Measurements from ENCODE around the gene FHAD1.

Gene FHAD1

GRCh38 chr1:15309687-15310086 lies 62.7 kb downstream of the FHAD1 start:
- DNase-seq = no peak

GRCh38 chr1:15310544-15310943 lies 63.5 kb downstream of the FHAD1 start:
- no peak for DNase-seq

GRCh38 chr1:15311122-15311822 lies 64.2 kb downstream of the FHAD1 start:
- DNase-seq = no peak

- DNase-seq = peak; percentile 11
These were observed 64.9 kb downstream of the FHAD1 start for GRCh38 chr1:15311880-15312279.

GRCh38 chr1:15312626-15313411 lies 65.8 kb downstream of the FHAD1 start:
- no peak for DNase-seq

GRCh38 chr1:15314328-15315281 lies 67.6 kb downstream of the FHAD1 start:
- DNase-seq = no peak

GRCh38 chr1:15315815-15316214 lies 68.8 kb downstream of the FHAD1 start:
- DNase-seq = no peak

- no peak for DNase-seq
These were observed 69.5 kb downstream of the FHAD1 start for GRCh38 chr1:15316510-15316909.

GRCh38 chr1:15320267-15320666 lies 73.2 kb downstream of the FHAD1 start:
- DNase-seq = no peak

GRCh38 chr1:15321601-15322000 lies 74.6 kb downstream of the FHAD1 start:
- no peak for DNase-seq

GRCh38 chr1:15322648-15323350 lies 75.8 kb downstream of the FHAD1 start:
- DNase-seq = peak; percentile 79

GRCh38 chr1:15323351-15323988 lies 76.4 kb downstream of the FHAD1 start:
- peak; percentile 84 for DNase-seq

- DNase-seq = no peak
These were observed 77.2 kb downstream of the FHAD1 start for GRCh38 chr1:15323989-15324868.

GRCh38 chr1:15324869-15325335 lies 77.9 kb downstream of the FHAD1 start:
- no peak for DNase-seq

GRCh38 chr1:15325375-15326085 lies 78.5 kb downstream of the FHAD1 start:
- no peak for DNase-seq

GRCh38 chr1:15326691-15327588 lies 79.9 kb downstream of the FHAD1 start:
- DNase-seq = no peak

GRCh38 chr1:15328351-15329103 lies 81.5 kb downstream of the FHAD1 start:
- peak; percentile 82 for DNase-seq

GRCh38 chr1:15329104-15329820 lies 82.2 kb downstream of the FHAD1 start:
- peak; percentile 72 for DNase-seq
